SK-N-MC (cell line): ENCODE results near the gene ARHGEF17.

Experiments used
- DNase-seq: peaks from one replicate; pipeline ENCODE4 v3.0.0-alpha.2; 2011; ENCODE audit warnings: low read depth, low spot score
- H3K27ac ChIP-seq: fragments of 200-600 bp; sonication (generic); 2 replicates; pipeline ENCODE4 v1.5.1; 2016; ENCODE audit warnings: mixed run types
- H3K36me3 ChIP-seq: fragments of 200-600 bp; sonication (generic); 2 replicates; pipeline ENCODE4 v1.6.1; 2017; ENCODE audit warnings: antibody characterized with exemption, low read length, mixed read lengths; ENCODE audit not compliant: insufficient read depth
- H3K4me3 ChIP-seq: fragments of 200-600 bp; sonication (generic); 2 replicates; pipeline ENCODE4 v1.5.1; 2016
- H3K9ac ChIP-seq: fragments of 200-600 bp; sonication (generic); 2 replicates; pipeline ENCODE4 v1.8.0; 2017; ENCODE audit warnings: mixed run types, mixed read lengths; ENCODE audit not compliant: insufficient read length
- H3K9me3 ChIP-seq: fragments of 200-600 bp; sonication (generic); 2 replicates; pipeline ENCODE4 v1.6.1; 2017; ENCODE audit warnings: low read depth, mild to moderate bottlenecking, antibody characterized with exemption, low read length, moderate library complexity, mixed read lengths
- EZH2 ChIP-seq: fragments of 200-600 bp; sonication (generic); IDR thresholded peaks from one replicate; pipeline ENCODE4 v1.6.1; 2017; ENCODE audit warnings: antibody characterized with exemption
- FOXP2 ChIP-seq: optimal IDR thresholded peaks from 2 replicates; pipeline ENCODE3; 2011; ENCODE audit warnings: mild to moderate bottlenecking, moderate library complexity; ENCODE audit not compliant: insufficient read depth; ENCODE audit errors: extremely low read length, control extremely low read depth
- POLR2AphosphoS5 ChIP-seq: IDR thresholded peaks from 2 replicates; pipeline ENCODE4 v1.6.1; 2012; ENCODE audit warnings: mild to moderate bottlenecking, low read depth, low read length, borderline replicate concordance

Gene ARHGEF17

DNA sequence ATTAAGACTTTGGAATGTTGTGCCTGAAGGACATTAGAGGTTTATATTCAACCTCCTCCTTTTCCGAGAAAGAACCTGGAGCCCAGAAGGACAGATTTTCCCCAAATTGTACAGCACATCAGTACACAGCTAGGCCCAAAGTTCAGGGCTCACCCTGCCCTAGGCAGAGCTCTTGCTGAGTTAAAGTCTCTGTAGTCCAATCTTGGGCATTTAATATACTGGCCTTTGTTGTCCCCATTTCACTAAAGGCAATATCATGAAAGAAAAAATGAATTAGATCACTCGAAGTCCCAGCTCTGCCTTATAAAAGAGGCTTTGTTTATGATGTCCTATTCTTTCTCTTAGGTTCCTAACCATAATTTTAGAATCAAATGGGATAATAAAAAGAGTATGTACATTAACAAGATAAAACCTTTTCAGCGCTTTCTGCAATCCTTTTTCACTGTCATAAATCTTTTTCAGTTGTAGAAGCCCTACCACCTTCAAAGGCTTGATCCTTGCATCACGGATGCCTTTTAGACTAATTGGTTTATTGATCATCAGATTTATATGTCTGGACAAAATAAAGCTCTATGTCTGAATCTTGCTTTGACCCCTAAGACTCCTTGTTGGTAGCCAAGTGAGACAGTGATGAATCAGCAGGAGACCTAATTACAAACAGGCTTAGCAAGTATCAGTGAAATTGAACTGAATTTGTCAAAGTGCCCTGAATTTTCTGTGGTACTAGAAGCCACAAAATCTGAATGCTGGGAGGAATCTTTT, 108.0 kb downstream of the ARHGEF17 start:
- Histone ChIP-seq H3K9ac (no peak overlapping the region), H3K9me3 (no peaks in the 10 kb centered on the region), H3K36me3 (peaks cover 11% of the 10 kb centered on the region; the same call in 1 of the 2 replicates), H3K27ac (peak overlapping the region; percentile 55), H3K4me3 (no peak overlapping the region)
- TF ChIP-seq EZH2 (no peak), POLR2AphosphoS5 (no peak), FOXP2 (no peak)
- no peak for DNase-seq

GRCh38 chr11:73416786-73417185, 108.7 kb downstream of the ARHGEF17 start:
- no peaks in the 10 kb centered on the region for H3K9me3 ChIP-seq
- no peak overlapping the region for H3K27ac ChIP-seq
- no peak for DNase-seq
- no peak overlapping the region for H3K9ac ChIP-seq
- H3K36me3 ChIP-seq, result peaks cover 10% of the 10 kb centered on the region; the same call in 1 of the 2 replicates
- TF ChIP-seq POLR2AphosphoS5 (no peak), EZH2 (no peak), FOXP2 (no peak)
- H3K4me3 ChIP-seq, result no peak overlapping the region
